Right ventricle myocardium inferior (tissue), 1 donor: ENCODE results near the gene DLG2. TPM values are rescaled to one million over a fixed set of nuclear protein-coding genes. Genes with fewer than 3 reads are reported as not detected.

Experiments used
- ATAC-seq: fragments of 200-7000 bp; cut with Tn5 transposase; one replicate; pipeline ENCODE4 v1.9.1; 2020; ENCODE audit warnings: mild to moderate bottlenecking, moderate library complexity
- DNase-seq: peaks from one replicate; pipeline ENCODE4 v3.0.0; 2021; ENCODE audit errors: missing footprints
- intact Hi-C: fragments of 100-400 bp; cut with DNase I; formaldehyde crosslinking; loops from one replicate; pipeline ENCODE4 v1.11.0; 2022
- total RNA-seq: library from RNA; stranded (reverse); fragmentation: NEBNext Ultra II Directional; extraction: Animal tissue kit (Norgen Biotek cat#: 25700); gene quantifications from one replicate; pipeline ENCODE4 v1.2.1, GENCODE V29; 2021
- donor health status: DM: no; HTN: yes; CAD: no; lungs with severe emphysema.

DLG2 gene
- total RNA-seq, 1 donor from 2014 or later, result 5.7 TPM

DNA sequence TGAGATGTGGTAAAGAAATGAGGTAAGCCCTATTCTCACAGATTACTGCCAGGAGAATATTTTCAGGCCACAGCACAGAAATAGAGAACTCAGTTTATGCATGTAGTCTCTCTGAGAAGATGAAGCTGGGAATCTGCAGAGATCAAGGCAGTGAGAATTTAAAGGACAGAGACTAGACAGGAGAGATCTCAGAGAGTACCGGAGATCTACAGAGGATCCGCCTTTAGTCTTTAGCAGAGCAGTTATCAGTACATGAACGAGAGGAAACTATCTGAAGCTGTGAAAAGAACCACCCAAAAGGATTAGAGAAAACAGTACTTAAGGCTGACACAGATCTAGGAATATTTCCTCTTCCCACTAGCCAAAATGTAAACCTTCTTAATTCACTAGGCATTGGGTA lies 101.5 kb downstream of the DLG2 start:
- intact Hi-C loops, result no loop called here
- ATAC-seq (no peak), DNase-seq (no peak)

DNA sequence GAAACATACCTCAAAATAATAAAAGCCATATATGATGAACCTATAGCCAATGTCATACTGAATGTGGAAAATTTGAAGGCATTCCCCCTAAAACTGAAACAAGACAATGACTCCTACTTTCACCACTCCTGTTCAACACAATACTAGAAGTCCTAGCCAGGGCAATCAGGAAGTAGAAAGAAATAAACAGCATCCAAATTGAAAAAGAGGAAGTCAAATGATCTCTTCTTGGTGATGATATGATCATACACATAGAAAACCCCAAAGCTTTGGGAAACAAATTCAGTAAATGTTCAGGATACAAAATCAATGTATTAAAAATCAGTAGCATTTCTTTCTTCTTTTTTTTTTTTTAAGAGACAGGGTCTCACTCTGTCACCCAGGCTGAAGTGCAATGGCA lies 109.9 kb downstream of the DLG2 start:
- DNase-seq (no peak), ATAC-seq (no peak)
- intact Hi-C loops, result no loop called here

DNA sequence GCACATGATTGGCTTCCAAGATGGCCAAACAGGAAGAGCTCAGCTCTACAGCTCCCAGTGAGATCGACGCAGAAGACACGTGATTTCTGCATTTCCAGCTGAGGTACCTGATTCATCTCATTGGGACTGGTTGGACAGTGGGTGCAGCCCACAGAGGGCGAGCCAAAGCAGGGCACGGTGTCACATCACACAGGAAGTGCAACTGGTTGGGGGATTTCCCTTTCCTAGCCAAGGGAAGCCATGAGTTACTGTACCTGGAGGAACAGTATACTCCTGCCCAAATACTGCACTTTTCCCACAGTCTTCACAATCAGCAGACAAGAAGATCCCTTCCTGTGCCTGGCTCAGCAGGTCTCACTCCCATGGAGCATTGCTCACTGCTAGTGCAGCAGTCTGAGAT lies 131.2 kb downstream of the DLG2 start:
- ATAC-seq (no peak), DNase-seq (no peak)
- intact Hi-C loops, result no loop called here

DNA sequence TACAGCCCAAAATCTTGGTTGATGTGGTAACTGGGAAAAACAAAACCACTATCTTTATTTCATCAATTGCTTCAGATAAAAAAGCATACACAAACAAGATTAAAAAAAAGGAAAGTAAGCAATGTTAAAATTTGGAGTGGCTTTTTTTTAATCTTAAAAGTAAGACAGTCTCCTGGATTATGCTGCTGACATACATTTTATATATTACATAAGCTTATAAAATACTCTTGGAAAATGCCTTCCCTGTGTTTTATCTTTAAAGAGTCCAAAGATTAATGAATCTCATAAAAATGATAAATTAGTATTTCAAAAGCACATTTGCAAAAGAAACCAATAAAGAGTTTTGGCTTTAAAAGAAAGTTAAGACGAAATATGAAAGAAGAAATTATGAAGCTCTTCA lies 132.7 kb downstream of the DLG2 start:
- intact Hi-C loops, result no loop called here
- no peak for ATAC-seq
- no peak for DNase-seq

DNA sequence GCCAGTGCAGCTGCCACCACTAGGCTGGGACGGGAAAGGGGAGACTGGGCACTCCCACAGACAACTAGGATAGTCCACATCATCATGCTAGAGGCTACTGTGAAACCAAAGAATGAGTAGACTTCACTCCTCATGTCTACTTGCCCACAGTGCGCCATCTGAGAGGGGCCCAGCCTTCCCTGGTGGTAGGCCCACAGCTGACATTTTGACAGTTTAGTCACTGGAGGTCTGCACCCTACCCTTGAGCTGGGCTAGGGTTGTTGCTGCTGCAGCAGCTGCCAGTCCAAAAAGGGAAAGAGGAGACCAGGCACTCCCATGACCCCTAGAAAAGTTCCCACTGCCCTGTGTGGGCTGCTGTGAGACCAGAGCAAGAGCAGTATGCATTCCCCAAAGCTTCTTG lies 141.2 kb downstream of the DLG2 start:
- no peak for ATAC-seq
- DNase-seq, result no peak
- intact Hi-C loops, result no loop called here

DNA sequence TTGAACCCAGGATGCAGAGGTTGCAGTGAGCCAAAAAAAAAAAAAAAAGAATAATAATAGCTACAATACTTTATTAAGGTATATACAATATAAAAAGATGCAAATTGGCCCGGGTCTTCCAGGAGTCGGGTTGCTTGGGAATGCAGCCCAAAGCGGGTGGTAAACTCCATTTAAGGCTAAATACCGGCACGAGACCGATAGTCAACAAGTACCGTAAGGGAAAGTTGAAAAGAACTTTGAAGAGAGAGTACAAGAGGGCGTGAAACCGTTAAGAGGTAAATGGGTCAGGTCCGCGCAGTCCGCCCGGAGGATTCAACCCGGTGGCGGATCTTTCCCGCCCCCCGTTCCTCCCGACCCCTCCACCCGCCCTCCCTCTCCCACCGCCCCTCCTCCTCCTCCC lies 143.3 kb downstream of the DLG2 start:
- no peak for DNase-seq
- intact Hi-C loops, result no loop called here
- no peak for ATAC-seq

DNA sequence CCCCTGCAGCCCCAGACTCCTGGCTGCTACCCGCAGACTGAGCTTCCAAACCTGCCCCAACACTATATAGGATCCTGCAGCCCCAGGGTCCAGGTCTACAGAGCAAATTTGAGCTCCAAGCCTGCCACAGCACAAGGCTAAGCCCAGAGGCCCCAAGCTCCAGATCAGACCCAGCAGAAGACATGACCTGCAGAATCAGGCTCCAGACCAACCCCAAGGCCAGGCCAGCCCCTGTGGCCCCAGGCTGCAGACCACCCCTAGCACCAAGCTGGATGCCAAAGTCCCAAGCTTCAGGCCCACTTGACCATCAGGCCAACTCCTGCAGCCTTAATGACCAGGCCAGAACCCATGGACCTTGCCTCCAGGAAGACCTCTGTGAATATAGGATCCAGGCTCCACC lies 145.3 kb downstream of the DLG2 start:
- intact Hi-C loops, result no loop called here
- no peak for DNase-seq
- ATAC-seq, result no peak

DNA sequence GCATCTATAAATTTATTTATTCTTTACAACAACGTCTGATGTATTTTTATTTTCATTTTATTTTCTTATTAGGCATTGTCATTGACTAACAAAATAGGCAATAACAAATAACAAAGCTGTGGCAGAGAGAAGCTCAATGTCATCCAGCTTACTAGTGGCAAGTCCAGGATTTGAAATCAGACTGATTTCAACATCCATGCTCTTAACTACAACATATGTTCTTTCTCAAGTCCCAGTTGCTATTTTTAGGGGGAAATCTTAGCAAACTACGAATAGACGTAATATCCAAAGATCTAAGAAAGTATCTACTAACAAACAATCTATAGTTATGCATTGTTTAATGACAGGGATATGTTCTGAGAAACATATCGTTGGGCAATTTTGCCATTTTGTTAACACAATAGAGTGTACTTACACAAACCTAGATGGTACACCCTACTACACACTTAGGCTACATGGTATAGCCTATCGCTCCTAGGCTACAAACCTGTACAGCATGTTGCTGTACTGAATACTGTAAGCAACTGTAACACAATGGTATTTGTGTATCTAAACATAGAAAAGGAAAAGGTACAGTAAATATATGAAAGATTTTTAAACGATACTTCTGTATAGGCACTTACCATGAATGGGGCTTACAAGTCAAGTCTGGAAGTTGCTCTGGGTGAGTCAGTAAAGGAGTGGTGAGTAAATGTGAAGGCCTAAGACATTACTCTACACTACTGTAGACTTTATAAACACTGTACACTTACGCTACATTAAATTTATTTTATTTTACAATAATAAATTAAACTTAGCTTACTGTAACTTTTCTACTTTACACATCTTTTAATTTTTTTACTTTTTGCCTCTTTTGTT lies 151.3 kb downstream of the DLG2 start:
- DNase-seq, result no peak
- ATAC-seq, result no peak
- intact Hi-C loops, result no loop called here

DNA sequence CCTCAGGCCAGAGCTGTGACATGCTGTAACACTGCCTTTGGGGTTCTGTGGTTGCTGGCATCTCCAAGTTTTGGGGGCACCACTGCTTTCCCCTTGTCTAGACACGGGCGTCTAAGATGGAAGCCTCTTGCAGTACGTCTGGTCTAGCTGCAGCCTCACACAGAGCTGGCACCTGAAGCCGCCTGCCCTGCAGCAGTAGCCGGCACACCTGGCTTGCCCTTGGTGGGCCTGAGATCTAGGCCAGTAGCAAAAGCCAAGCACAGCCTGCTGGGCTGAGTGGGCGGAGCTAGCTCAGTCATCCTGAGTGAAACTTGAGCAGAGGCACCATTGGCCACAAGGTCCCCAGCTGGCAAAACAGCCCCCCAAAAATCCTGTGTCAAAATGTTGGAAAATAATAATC lies 154.2 kb downstream of the DLG2 start:
- ATAC-seq (no peak), DNase-seq (no peak)
- intact Hi-C loops, result no loop called here

DNA sequence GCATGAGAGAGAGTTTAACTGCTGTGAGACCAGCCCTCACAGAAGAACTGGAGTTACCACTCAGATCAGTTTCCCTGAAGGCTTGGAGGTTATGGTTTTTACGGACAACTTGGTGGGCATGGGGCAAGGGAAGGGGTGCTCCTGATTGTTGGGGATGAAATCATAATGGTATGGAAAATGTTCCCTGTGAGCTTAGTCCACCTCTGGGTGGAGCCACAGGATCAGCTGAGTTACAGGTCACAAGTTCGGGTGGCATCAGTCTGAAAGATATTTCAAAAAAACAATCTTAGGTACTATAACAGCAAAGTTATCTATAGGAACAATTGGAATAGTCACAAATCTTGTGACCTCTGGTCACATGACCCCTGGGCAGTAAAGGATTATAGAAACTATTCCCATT lies 162.9 kb downstream of the DLG2 start:
- DNase-seq (no peak), ATAC-seq (no peak)
- intact Hi-C loops, result loop anchor here (2.0 kb wide), 1 partner anchor 127 kb away; no protein-coding TSS in a partner anchor

DNA sequence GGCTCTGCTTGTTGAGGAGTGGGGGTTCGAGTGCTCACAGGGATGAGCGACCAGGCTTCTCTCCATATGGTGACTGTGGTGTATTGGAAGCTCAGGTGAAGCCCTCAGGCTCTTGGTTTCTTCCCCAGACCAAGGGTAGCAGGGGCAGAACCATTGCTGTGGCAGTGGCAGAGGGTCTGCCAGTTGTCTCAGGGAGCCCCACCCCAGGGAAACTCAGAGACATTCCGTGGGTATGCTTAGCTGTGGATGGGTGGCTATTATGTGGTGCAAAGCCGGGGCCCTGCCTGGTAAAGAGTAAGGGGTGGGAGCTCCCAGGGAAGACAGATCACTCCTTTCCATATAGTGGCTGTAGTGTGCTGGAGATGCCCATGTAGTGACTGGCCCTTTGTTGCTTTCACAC lies 167.8 kb downstream of the DLG2 start:
- no peak for DNase-seq
- intact Hi-C loops, result no loop called here

DNA sequence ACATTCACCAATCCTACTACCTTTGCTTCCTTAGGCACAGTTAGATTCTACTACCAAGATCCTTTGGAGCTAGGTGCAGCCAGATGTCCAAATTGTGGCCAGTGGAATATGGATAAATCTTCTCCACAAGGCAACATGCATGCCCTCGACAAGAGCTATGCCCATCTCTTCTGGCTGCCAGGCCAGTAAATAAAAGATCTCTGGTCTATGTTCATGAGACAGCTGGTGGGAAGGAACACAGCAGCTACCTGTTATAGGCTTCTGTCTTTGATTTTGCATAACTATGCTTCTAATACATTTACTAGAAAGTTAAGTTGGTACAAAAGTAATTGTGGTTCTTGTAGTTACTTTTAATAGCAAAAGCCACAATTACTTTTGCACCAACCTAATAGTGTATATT lies 182.7 kb downstream of the DLG2 start:
- DNase-seq, result no peak
- ATAC-seq, result no peak

More for the DNA sequence above, 167.8 kb downstream of the DLG2 start:
- ATAC-seq, result no peak

DNA sequence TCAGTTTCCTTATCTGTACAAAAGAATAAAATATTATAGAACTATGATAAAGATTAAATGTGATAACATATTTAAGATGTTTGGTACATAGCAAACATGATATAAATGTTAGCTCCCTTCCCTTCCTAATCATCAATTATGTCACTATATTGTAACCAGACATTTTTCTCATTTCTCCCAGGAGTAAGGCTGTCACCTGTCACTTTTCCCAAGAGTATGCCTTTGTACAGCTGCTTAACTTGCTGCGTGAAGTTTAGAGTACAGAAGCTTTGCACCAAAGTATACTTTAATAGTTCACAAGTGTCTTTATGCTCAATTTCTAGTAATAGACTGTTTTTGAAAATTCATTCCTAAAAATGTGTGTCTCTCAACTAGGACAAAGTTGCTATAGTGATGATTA lies 186.9 kb downstream of the DLG2 start:
- DNase-seq (no peak), ATAC-seq (no peak)
- intact Hi-C loops, result no loop called here

More for the DNA sequence above, 182.7 kb downstream of the DLG2 start:
- intact Hi-C loops, result no loop called here

DNA sequence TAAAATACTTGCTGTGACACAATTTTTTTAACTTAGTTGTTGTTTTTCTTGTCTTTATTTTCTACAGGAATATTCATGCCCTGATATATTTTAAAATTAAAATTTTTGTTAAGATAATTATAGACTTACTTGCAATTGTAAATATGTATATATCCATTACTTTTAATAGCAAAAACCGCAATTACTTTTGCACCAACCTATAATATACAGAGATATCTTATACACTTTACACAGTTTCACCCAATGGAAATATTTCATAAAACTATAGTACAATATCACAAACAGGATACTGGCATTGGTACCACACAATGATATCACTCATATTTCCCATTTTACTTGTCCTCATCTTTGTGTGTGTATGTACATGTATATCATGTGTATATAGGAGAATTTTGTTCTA lies 188.8 kb downstream of the DLG2 start:
- ATAC-seq (no peak), DNase-seq (no peak)
- intact Hi-C loops, result no loop called here

DNA sequence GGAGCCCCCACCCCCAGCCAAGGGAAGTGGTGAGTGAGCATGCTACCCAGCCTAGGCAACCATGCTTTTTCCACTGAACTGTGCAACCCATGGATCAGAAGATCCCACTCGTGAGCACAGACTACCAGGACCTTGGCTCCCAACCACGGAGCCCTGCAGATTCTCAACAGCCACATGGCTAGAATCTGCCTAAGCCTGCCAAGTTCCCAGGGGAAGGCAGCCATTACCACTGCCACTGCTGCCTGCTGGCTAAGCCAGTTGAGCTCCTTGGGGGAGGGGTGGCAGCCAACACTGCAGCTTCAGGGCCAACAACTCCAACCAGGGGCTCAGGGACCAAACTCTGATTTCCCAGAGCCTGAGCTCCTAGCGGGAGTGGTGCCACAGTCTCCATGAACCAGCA lies 195.8 kb downstream of the DLG2 start:
- no peak for DNase-seq
- no peak for ATAC-seq
- intact Hi-C loops, result no loop called here

DNA sequence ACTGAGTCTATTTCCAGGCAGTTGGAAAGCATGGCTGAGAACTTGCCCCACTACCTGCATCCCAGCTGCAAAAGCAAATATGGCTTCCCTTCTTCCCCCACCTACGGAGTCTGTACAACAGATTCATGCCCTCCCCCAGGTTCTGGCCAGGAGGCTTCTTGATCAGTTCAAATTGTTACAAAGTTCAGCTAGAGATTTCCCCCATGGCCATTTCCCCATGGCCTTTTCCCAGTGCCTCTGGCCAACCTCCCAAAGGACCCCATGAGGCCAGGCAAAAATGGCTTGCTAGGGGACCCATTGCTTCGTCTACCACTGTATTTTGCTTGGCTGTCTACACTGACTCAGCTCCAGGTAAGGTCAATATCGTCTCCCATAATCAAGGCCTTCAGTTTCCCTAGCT lies 203.3 kb downstream of the DLG2 start:
- intact Hi-C loops, result no loop called here
- ATAC-seq (no peak), DNase-seq (no peak)

DNA sequence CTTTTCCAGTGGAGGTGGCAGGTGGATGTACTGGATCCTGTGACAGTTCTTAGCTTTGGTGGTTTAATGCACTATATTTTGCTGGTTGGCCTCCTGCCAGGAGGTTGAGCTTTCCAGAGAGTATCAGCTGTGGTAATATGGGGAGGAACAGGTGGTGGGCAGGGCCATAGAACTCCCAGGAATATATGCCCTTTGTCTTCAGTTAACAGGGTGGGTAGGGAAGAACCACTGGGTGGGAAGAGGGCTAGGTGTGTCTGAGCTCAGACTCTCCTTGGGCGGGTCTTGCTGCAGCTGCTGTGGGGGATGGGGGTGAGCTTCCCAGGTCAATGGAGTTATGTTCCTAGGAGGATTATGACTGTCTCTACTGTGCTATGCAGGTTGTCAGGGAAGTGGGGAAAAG lies 203.8 kb downstream of the DLG2 start:
- DNase-seq, result no peak
- no peak for ATAC-seq
- intact Hi-C loops, result no loop called here

DNA sequence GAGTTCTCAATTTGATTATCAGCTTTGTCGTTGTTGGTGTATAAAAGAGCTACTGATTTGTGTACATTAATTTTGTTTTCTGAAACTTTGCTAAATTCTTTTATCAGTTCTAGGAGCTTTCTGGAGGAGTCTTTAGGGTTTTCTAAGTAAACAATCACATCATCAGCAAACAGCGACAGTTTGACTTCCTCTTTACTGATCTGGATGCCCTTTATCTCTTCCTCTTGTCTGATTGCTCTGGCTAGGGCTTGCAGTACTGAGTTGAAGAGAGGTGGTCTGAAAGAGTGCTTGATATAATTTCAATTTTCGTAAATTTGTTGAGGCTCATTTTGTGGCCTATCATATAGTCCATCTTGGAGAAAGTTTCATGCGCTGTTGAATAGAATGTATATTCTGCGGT lies 213.0 kb downstream of the DLG2 start:
- intact Hi-C loops, result no loop called here
- ATAC-seq, result no peak

DNA sequence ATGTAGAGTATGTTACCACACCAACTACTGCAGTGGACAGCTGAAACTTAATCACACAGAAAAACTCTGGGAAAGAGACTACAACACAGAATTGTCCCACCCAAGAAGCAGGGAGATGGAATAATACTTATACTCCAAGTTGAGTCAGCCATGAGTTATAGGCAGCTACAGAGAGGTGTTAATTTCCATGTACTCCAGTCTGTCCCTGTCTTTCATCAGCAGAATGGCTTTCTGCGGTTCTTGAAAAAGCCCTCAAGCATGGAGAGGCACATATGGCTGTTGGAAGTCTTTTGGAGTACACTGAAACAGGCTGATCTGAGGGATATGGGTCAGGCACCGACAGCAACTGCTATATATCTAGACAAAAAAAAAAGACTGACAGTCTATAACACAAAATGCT lies 219.5 kb downstream of the DLG2 start:
- DNase-seq (no peak), ATAC-seq (no peak)
- intact Hi-C loops, result no loop called here

More for the DNA sequence above, 213.0 kb downstream of the DLG2 start:
- DNase-seq, result no peak

DNA sequence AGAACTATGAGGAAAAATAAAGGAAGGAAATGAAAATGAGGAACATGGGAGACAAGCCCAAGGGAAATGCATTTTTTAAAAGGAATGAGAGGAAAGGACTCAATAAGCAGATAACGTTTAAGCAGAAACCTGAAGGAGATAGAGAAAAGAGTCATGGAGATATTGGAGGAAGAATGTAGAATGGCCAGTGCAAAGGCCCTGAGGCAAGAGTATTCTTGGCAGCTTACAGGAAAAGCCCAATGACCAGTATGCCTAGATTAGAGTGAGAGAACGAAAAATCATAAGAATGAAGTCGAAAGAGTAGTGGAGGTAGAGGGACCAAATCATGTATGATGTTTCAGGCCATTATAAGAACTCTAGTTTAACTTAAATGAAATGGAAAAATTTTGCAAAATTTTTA lies 220.3 kb downstream of the DLG2 start:
- intact Hi-C loops, result no loop called here

DNA sequence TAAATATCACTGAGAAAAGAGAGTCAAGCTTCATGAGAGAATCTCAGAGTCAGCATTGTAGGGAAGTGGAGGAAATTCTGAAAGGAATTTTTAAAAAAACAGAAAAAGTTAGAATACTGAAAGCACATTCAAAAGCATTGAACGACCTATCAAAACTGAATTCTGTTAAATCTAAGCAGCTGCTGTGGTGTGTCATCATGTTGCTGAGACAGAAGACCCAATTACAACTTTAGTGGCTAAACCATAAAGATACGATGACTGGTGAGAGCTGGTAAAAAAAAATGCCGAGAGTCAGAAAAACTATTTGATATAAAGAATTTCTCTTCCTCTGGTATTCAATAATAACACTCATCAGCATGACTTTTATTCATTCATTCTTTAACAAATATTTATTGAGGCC lies 220.8 kb downstream of the DLG2 start:
- DNase-seq (no peak), ATAC-seq (no peak)
- intact Hi-C loops, result no loop called here

More for the DNA sequence above, 220.3 kb downstream of the DLG2 start:
- no peak for DNase-seq
- ATAC-seq, result no peak
